ENCODE data around the gene TENT4A. TPM values are rescaled to one million over a fixed set of nuclear protein-coding genes. Genes with fewer than 3 reads are reported as not detected.

Gene TENT4A
- total RNA-seq, 2 experiments from 2014 or later: 37.4 to 55.3 TPM

- peaks cover 36% of the 10 kb centered on the region for H3K36me3 Mint-ChIP-seq
- H3K27ac Mint-ChIP-seq: peak overlapping the region; percentile 95
- no peaks in the 10 kb centered on the region for H3K9me3 Mint-ChIP-seq (ENCODE audit: low read depth)
- peaks cover 80% of the 10 kb centered on the region for H3K4me1 Mint-ChIP-seq
- ATAC-seq (no peak), DNase-seq (no peak)
- H3K4me3 Mint-ChIP-seq: no peak overlapping the region
- H3K27me3 Mint-ChIP-seq: no peaks in the 10 kb centered on the region
- CTCF ChIA-PET: no interaction called here
Observed at GRCh38 chr5:6734243-6734700, 21.0 kb downstream of the TENT4A start.

GRCh38 chr5:6734781-6735180, 21.5 kb downstream of the TENT4A start:
- Mint-ChIP-seq H3K27me3 (no peaks in the 10 kb centered on the region), H3K27ac (peak overlapping the region; percentile 95), H3K9me3 (ENCODE audit: low read depth) (no peaks in the 10 kb centered on the region), H3K4me1 (peaks cover 78% of the 10 kb centered on the region), H3K4me3 (no peak overlapping the region), H3K36me3 (peaks cover 41% of the 10 kb centered on the region)
- CTCF ChIA-PET: no interaction called here
- no peak for DNase-seq
- no peak for ATAC-seq

GRCh38 chr5:6736106-6736505, 22.9 kb downstream of the TENT4A start:
- H3K4me3 Mint-ChIP-seq: no peak overlapping the region

GRCh38 chr5:6736524-6737042, 23.4 kb downstream of the TENT4A start:
- no peaks in the 10 kb centered on the region for H3K27me3 Mint-ChIP-seq
- peak overlapping the region; percentile 68 for H3K4me3 Mint-ChIP-seq
- H3K36me3 Mint-ChIP-seq: peaks cover 48% of the 10 kb centered on the region
- H3K27ac Mint-ChIP-seq: peak overlapping the region; percentile 95
- no peaks in the 10 kb centered on the region for H3K9me3 Mint-ChIP-seq (ENCODE audit: low read depth)
- CTCF ChIA-PET: interaction anchor here (0.7 to 1.2 kb wide), 3 partner anchors 9 to 84 kb away, joined by 3 to 5 read pairs (median 3); partner anchors contain the start of gene TENT4A
- DNase-seq (no peak), ATAC-seq (peak; percentile 13)
- H3K4me1 Mint-ChIP-seq: peaks cover 66% of the 10 kb centered on the region

More at GRCh38 chr5:6736106-6736505, 22.9 kb downstream of the TENT4A start:
- no peak for ATAC-seq
- no peaks in the 10 kb centered on the region for H3K9me3 Mint-ChIP-seq (ENCODE audit: low read depth)
- CTCF ChIA-PET: interaction anchor here (0.7 to 1.2 kb wide), 3 partner anchors 9 to 85 kb away, joined by 3 to 5 read pairs (median 3); partner anchors contain the start of gene TENT4A
- H3K27ac Mint-ChIP-seq: peak overlapping the region; percentile 95
- H3K36me3 Mint-ChIP-seq: peaks cover 48% of the 10 kb centered on the region
- no peaks in the 10 kb centered on the region for H3K27me3 Mint-ChIP-seq
- DNase-seq: no peak
- peaks cover 71% of the 10 kb centered on the region for H3K4me1 Mint-ChIP-seq

- CTCF ChIA-PET: interaction anchor here (0.8 to 1.2 kb wide), 3 partner anchors 8 to 83 kb away, joined by 3 read pairs; partner anchors contain the start of gene TENT4A
- no peaks in the 10 kb centered on the region for H3K9me3 Mint-ChIP-seq (ENCODE audit: low read depth)
- peaks cover 48% of the 10 kb centered on the region for H3K36me3 Mint-ChIP-seq
- H3K27me3 Mint-ChIP-seq: no peaks in the 10 kb centered on the region
- peak overlapping the region; percentile 68 for H3K4me3 Mint-ChIP-seq
- DNase-seq: no peak
- H3K4me1 Mint-ChIP-seq: peaks cover 61% of the 10 kb centered on the region
- ATAC-seq: peak; percentile 70
- H3K27ac Mint-ChIP-seq: peak overlapping the region; percentile 95
Observed at GRCh38 chr5:6737043-6737941, 24.1 kb downstream of the TENT4A start.

GRCh38 chr5:6739603-6740002, 26.4 kb downstream of the TENT4A start:
- Mint-ChIP-seq H3K27me3 (no peaks in the 10 kb centered on the region), H3K4me1 (peaks cover 46% of the 10 kb centered on the region), H3K4me3 (no peak overlapping the region), H3K36me3 (peaks cover 54% of the 10 kb centered on the region), H3K9me3 (ENCODE audit: low read depth) (no peaks in the 10 kb centered on the region), H3K27ac (peak overlapping the region; percentile 10)
- CTCF ChIA-PET: no interaction called here
- ATAC-seq (no peak), DNase-seq (no peak)

- no peak overlapping the region for H3K27ac Mint-ChIP-seq
- peaks cover 51% of the 10 kb centered on the region for H3K36me3 Mint-ChIP-seq
- DNase-seq (no peak), ATAC-seq (no peak)
- H3K27me3 Mint-ChIP-seq: no peaks in the 10 kb centered on the region
- H3K4me1 Mint-ChIP-seq: peaks cover 36% of the 10 kb centered on the region
- no peak overlapping the region for H3K4me3 Mint-ChIP-seq
- no peaks in the 10 kb centered on the region for H3K9me3 Mint-ChIP-seq (ENCODE audit: low read depth)
- CTCF ChIA-PET: no interaction called here
Observed at GRCh38 chr5:6740586-6741150, 27.4 kb downstream of the TENT4A start.

GRCh38 chr5:6742081-6742758, 29.0 kb downstream of the TENT4A start:
- CTCF ChIA-PET: no interaction called here
- H3K27me3 Mint-ChIP-seq: no peaks in the 10 kb centered on the region
- H3K27ac Mint-ChIP-seq: no peak overlapping the region
- DNase-seq: no peak
- H3K36me3 Mint-ChIP-seq: peaks cover 48% of the 10 kb centered on the region
- no peak for ATAC-seq
- no peak overlapping the region for H3K4me3 Mint-ChIP-seq
- H3K4me1 Mint-ChIP-seq: peaks cover 23% of the 10 kb centered on the region
- H3K9me3 Mint-ChIP-seq (ENCODE audit: low read depth): no peaks in the 10 kb centered on the region

GRCh38 chr5:6743161-6743560, 29.9 kb downstream of the TENT4A start:
- H3K4me1 Mint-ChIP-seq: peaks cover 17% of the 10 kb centered on the region
- H3K27ac Mint-ChIP-seq: peak overlapping the region; percentile 27
- ATAC-seq (no peak), DNase-seq (no peak)
- no peak overlapping the region for H3K4me3 Mint-ChIP-seq
- H3K27me3 Mint-ChIP-seq: no peaks in the 10 kb centered on the region
- peaks cover 46% of the 10 kb centered on the region for H3K36me3 Mint-ChIP-seq
- CTCF ChIA-PET: interaction anchor here (1.1 kb wide), 1 partner anchor 1073 kb away, joined by 3 read pairs; no protein-coding TSS in a partner anchor
- no peaks in the 10 kb centered on the region for H3K9me3 Mint-ChIP-seq (ENCODE audit: low read depth)

- Mint-ChIP-seq H3K4me1 (peaks cover 5% of the 10 kb centered on the region), H3K9me3 (ENCODE audit: low read depth) (no peaks in the 10 kb centered on the region), H3K4me3 (no peak overlapping the region), H3K36me3 (peaks cover 37% of the 10 kb centered on the region), H3K27me3 (no peaks in the 10 kb centered on the region), H3K27ac (no peak overlapping the region)
- ATAC-seq (no peak), DNase-seq (no peak)
- CTCF ChIA-PET: interaction anchor here (0.6 to 1.9 kb wide), 10 partner anchors 8 to 1255 kb away, joined by 3 to 15 read pairs (median 4); partner anchors contain the start of genes NSUN2 and SRD5A1
Observed at GRCh38 chr5:6744841-6745705, 31.8 kb downstream of the TENT4A start.

- Mint-ChIP-seq H3K36me3 (peaks cover 37% of the 10 kb centered on the region), H3K27ac (no peak overlapping the region), H3K4me3 (no peak overlapping the region), H3K9me3 (ENCODE audit: low read depth) (no peaks in the 10 kb centered on the region), H3K4me1 (peaks cover 7% of the 10 kb centered on the region), H3K27me3 (no peaks in the 10 kb centered on the region)
- DNase-seq: no peak
- CTCF ChIA-PET: interaction anchor here (0.8 to 1.9 kb wide), 6 partner anchors 9 to 1256 kb away, joined by 3 to 15 read pairs (median 4); partner anchors contain the start of genes NSUN2 and SRD5A1
- ATAC-seq: peak; percentile 75
Observed at GRCh38 chr5:6745706-6746222, 32.5 kb downstream of the TENT4A start.

- Mint-ChIP-seq H3K9me3 (ENCODE audit: low read depth) (no peaks in the 10 kb centered on the region), H3K27ac (no peak overlapping the region), H3K36me3 (peaks cover 42% of the 10 kb centered on the region), H3K4me3 (no peak overlapping the region), H3K27me3 (no peaks in the 10 kb centered on the region), H3K4me1 (peaks cover 12% of the 10 kb centered on the region)
- DNase-seq: no peak
- CTCF ChIA-PET: interaction anchor here (1.4 to 1.9 kb wide), 4 partner anchors 10 to 1256 kb away, joined by 3 to 15 read pairs (median 4); partner anchors contain the start of genes NSUN2 and SRD5A1
- no peak for ATAC-seq
Observed at GRCh38 chr5:6746244-6746643, 33.0 kb downstream of the TENT4A start.
